GM18505 (cell line): ENCODE results near the gene NKD1.

Source experiments
- ATAC-seq: cut with Tn5 transposase; IDR thresholded peaks from one replicate; pipeline ENCODE4 v1.9.1; 2021; ENCODE audit not compliant: unreplicated experiment
- POLR2A ChIP-seq: IDR thresholded peaks from 4 replicates; pipeline ENCODE4 v1.6.1; 2011; ENCODE audit warnings: borderline replicate concordance; ENCODE audit not compliant: insufficient read depth, insufficient read length; ENCODE audit errors: extremely low read depth

NKD1 gene

DNA sequence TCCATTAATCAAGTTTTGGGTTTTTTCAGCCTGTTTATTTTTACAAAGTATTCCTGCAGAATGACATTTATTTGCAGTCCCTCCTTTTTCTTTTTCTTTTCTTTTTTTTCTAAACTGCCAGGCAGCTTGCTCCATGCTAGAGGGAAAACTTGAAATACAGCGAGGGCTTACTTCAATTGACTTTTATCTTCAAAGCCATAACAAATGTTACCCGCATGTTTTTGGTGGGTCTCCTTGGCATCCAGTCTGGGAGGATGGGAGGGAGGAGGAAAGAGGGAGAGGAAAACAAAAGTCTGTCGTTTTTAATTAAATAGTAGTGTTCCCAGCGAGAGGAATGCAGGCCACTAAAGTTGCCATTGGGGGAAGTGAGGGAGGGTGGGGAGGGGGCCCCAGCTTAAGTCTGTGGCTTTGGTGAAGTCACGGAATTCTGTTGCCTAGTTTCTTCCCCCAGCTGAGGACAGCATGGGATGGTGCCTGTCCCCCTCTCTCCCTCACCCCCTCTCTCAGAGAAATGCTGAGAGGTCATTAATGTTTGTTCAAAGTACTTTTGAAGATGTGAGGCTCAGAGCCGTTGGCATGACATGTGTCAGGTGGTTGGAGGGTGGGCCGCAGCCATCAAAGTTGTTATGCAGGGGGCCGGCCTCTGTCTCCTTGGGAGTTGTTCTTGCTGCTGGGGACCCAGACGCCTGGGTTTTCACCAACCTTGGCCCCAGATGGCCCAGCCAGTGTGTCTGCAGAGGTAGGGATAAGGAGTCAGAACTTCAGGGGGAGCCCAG lies 2.9 kb downstream of the NKD1 start:
- no peak for TF ChIP-seq POLR2A
- ATAC-seq = no peak

DNA sequence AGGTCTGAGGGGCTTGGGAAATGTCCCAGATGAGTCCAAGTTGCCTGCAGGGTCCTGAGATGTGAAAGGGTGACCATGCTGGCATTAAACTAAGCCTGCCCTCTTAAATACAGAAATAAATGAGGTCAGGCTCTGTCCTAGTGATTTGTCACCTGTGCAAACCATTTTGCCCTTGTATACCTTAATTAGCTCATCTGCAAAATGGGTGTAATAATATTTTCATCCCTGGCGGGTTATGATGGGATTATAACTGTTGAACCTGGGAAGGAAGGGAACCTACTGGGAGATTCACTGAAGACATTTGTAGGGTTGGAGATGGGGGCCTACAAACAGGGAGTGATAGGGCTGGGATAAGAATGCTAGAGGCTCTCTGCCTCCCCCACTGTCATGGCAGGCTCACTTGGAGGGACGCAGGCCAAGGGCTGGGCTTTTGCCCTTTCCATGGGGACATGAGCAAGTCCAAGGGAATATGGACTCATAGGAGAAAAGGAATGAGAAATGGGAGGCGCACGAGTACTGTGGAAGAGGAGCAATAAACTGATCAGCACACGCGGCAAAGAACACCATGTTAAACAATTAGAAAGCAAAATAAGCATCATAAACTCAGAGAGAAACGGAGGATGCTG lies 4.4 kb downstream of the NKD1 start:
- no peak for ATAC-seq
- TF ChIP-seq POLR2A = no peak

DNA sequence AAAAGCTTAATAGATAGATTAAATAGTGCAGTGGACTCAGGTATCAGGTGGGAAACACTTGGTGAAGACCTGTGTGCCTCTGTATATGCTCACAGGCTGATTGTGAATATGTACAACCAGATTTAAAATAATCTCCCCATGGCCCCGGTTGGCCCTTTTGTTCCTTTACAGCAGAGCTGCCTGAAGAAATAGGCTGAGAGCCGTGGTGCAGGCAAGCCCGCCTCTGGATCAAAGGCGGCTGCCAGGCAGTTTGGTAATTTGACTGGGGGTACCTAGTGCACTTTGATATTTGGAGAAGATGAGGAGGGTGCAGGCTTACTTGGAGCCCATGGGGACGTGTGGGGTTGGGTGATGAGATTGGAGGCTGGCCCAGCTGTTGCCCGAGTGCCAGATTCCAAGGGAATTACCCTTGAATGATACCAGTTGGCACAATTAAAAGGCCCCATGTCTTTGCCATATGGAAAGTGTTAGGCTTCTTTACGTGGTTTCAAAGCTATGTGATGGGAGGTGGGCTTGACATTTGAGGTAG lies 5.0 kb downstream of the NKD1 start:
- ATAC-seq = no peak
- TF ChIP-seq POLR2A = no peak

DNA sequence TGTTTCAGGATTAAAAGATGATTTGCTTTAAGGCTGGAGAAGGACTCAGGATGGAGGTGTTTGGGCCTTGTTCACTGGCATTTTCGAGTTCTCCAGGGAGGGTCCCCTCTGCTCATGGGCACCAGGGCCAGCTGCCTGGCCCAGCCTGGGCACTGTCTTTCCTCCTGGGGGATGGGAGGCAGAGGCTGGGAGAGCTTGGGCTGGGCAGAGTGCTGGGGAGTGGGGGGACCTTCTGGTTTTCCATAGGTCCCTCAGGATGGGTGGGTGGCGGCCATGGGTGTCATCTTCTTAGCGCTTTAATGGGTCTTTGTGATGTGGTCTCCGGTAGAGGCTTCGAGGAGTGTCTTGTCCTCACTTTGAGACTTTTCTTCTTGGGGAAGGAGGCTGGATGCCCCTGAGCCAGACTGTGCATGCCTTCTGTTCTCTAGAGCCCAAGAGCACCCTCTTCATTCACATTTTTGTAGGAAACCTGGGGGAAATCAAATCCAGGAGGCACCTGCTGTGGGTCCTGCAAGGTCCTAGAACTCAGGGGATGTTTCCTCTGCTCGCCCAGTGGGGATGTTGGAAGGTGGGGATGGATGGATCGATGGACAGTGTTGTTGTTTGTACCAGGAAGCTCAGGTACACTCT lies 5.7 kb downstream of the NKD1 start:
- no peak for ATAC-seq
- no peak for TF ChIP-seq POLR2A

DNA sequence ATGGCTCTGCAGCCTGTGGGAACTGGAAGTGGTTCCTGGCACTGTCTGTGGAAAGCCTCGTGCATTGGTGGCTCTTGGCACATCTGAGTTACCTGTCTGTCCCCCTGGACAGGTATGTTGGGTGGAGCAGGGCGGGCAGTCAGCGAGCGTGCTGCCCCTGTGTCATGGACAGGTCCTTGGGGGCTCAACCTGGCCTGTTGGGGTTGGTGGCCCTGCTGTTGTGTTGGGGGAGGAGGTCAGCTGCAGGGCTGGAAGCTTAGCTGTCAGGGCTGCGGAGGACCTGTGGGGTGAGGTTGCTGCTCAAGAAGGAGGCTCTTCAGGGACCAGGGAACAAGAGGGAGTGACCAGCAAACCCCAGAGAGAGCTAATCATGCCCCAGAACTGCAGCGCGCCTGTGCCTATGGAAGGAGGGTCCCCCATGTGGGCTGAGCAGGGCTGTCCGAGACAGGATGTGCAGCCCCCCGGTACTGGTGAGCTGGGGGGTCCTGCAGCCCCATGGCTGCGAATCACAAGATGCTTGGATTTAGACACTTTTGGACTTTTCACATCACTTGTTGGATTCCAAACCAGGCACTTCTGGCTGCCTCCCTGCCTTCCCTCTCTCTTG lies 7.2 kb downstream of the NKD1 start:
- no peak for ATAC-seq
- TF ChIP-seq POLR2A = no peak

DNA sequence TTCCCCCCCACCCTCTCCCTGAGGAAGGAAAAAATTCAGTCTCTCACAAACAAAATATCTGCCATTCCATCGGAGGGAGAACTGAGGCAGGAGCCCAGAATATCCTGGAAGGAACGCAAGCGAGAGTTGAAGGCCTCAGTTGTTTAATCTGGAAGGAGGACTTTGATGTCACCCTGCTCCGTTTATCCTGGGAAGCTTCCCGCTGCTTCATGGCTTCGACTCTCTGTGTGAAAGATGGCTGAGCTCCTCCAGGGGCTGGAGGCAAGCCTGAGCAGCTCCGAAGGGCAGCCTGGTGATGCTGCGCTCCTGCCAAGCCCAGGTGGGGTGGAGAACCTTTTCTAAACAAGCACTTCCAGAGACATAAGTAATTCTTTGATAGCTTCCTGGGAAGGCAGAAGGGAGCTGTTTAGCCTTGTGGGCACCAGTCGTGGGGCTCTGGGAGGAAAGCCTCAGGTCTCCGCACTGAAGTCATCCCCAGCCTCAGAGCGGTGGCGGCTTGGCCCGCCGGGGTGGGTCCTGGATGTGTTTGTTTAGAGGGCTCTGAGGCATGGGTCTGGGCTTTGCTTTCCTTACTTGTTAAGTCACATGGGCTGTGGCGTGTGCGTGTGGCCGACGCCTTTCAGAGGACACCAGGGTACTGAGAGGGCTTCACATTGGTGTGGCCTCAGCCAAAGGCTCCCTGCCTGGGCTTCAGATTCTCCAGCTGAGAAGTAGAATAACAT lies 7.9 kb downstream of the NKD1 start:
- no peak for TF ChIP-seq POLR2A
- ATAC-seq = no peak

DNA sequence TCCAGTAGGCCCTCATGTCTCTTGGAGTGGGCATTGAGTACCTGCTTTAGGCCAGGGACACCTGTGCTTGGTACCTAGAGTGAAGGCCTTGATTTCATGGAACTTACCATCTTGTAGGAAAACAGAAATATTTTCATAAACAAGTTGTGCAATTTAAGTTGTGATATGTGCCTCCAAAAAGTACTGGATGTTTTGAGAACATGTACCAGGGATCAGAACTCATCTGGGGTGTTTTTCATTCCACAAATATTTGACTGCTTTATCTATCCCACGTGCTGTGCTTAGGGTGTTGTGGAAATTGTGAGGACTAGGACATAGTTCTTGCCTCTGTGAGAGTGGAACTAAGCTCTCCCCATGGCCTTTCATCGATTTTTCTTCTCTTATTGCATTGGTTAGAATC lies 8.8 kb downstream of the NKD1 start:
- TF ChIP-seq POLR2A = no peak
- no peak for ATAC-seq

DNA sequence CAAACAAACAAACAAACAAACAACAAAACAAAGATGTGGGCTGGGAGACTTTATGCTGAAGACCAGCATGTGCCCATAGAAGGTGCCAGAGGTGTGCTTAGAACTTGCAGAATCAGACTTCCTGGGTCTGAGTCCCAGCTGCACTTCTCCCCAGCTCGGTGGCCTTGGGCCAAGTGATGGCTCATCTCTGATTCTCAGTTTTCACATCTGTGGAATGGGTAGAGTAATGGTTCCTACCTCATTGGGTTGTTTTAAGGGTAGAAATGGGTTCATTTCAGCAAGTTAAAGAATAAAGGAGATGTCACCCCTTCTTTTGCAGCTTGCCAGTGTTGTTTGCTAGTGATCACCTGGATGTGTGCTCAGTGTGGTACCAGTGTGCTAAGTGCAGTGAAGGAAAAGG lies 10.7 kb downstream of the NKD1 start:
- no peak for ATAC-seq
- no peak for TF ChIP-seq POLR2A

DNA sequence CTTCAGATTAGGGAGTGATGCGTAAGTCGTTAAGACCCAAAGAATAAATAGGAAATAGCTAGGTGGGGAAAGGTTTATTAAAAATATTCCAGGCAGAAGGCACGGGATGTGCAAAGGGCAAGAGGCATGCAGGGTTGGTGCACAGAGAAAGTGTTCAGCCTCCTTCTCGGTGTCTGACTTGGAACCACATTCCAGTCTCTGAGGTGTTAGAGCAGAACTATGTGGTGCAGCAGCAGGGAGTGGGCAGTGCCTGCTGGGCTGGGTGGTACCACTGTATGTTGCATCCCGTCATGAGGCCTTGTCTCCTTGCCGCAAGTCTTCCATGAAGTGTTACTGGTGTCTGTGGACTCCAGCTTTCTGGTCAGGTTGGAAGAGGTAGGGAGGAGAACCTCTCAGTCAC lies 11.1 kb downstream of the NKD1 start:
- no peak for TF ChIP-seq POLR2A
- ATAC-seq = no peak

DNA sequence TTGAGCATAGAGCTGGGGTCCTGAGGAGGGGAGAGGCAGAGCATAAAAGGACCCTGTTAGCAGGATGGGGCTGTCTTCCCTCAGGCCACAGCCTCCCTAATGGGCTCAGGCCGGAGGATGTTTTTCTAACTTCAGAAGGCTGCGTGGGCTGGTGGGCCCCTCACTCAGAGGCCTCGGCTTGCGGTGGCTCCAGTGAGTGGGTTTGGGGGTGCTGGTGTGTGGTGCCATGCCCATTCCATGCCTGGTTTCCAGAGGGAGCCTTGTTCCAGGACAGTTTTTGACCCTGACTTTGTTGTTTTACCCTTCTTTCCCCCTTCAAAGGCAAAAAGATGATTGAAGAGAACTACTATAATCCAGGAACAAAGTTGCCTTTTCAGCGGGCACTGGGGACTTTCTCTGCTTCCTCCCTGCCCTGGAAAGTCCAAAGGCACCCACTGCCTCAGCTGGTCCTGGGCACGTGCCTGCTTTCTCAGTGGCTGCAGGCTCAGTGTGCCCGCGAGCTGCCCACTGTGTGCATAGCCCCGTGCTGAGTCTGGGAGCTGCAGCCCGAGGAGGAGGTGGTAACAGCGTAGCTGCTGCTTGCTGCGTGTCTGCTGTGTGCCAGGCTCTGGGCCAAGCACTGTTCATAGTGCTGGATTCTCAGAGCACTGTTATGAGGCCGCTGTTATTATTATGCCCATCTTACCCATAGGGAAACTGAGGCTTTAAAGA lies 11.8 kb downstream of the NKD1 start:
- no peak for TF ChIP-seq POLR2A
- ATAC-seq = no peak

DNA sequence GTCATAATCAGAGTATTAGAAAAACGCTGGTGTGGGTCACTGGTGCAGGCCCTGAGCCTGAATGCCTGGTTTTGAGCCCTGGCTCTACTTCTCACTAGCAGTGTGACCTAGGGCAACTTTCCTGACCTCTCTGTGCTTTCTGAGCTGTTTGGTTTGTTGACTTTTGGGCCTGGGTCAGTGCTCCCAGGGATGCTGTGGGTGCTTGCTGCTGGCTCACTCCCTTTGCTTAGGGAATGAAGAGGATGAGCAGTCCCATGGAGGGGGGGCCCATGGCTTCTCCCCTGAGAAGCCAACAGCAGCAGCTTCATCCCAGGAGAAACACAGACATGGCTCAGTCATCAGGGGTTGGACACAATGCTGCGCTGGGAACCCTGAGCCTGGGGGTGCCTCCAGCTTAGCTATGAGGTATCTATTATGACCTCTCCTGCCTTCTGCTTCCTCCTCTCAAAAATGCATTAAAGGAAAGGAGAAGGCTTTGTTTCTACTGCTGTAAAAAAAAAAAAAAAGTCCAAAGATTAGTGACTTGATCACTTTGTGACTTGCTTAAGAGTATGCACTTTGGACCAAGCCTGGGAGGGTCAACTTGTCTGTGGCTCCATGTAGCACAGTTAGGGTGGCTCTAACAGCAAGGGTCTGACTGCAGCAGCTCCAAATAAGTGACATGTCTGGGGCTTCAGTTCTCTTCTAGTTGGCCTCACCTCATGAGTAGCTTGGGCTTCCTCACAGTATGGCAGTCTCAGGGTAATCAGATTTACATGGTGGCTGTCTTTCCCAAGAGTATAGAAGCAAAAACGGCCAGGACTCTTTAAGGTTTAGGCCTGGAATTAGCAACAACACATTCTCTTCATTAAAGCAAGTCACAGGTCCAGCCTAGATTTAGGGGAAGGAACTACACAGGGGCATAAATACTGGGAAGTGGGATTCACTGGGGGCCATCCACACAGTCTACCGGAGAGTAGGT lies 13.0 kb downstream of the NKD1 start:
- TF ChIP-seq POLR2A = no peak
- ATAC-seq = no peak
